ENCODE results near the gene GET4. TPM values are rescaled to one million over a fixed set of nuclear protein-coding genes. Genes with fewer than 3 reads are reported as not detected.

GET4 gene
- polyA plus RNA-seq, 1 of the 3 experiments (the other 2 are of a cell fraction), result 63.1 TPM

GRCh38 chr7:888081-889024, 12.0 kb downstream of the GET4 start:
- peaks cover 4% of the 10 kb centered on the region for H3F3A ChIP-seq (replicated peaks; ENCODE audit: insufficient read depth)
- H4K20me1 ChIP-seq (ENCODE audit: insufficient read depth), result peaks cover 58% of the 10 kb centered on the region
- WGBS (ENCODE audit: low lambda C conversion rate), result 94% methylated on average over 32 of the region's 43 CpGs
- no peaks in the 10 kb centered on the region for H3K4me1 ChIP-seq (ENCODE audit: control insufficient read depth in 1 of 2, insufficient read depth in 2 of 2, low read depth in 1 of 2, low read length in 1 of 2)
- no peak overlapping the region for H3K4me2 ChIP-seq
- peaks cover 11 to 49% of the 10 kb centered on the region in 2 experiments for H3K36me3 ChIP-seq (replicated peaks in 1 of 2; ENCODE audit: control insufficient read depth in 1 of 2, insufficient read depth in 2 of 2, low read length in 1 of 2)
- H3K4me3 ChIP-seq (ENCODE audit: low read depth in 2 of 2, low read length in 1 of 2), result no peak overlapping the region
- H3K9ac ChIP-seq, result no peak overlapping the region
- no peak overlapping the region for H3K27ac ChIP-seq (ENCODE audit: low read depth in 2 of 2, low read length in 1 of 2)
- H3K27me3 ChIP-seq (ENCODE audit: insufficient read depth), result no peaks in the 10 kb centered on the region
- TF ChIP-seq YY1 (IDR thresholded peaks at IDR 0.05; ENCODE audit: low read depth) (no peak), SIN3A (IDR thresholded peaks at IDR 0.05; ENCODE audit: borderline replicate concordance, low read depth, low read length) (no peak), TEAD4 (IDR thresholded peaks at IDR 0.05; ENCODE audit: borderline replicate concordance, insufficient read depth) (no peak), MEF2A (IDR thresholded peaks at IDR 0.05; ENCODE audit: borderline replicate concordance, low read depth) (no peak), TAF1 (IDR thresholded peaks at IDR 0.05; ENCODE audit: borderline replicate concordance, low read depth, low read length) (no peak), RAD21 (IDR thresholded peaks at IDR 0.05; ENCODE audit: low read length) (no peak), RCOR1 (IDR thresholded peaks at IDR 0.05; ENCODE audit: low read length) (no peak), EZH2phosphoT487 (IDR thresholded peaks at IDR 0.05; ENCODE audit: borderline replicate concordance, low read depth) (no peak), TCF12 (IDR thresholded peaks at IDR 0.05) (no peak), EP300 (IDR thresholded peaks at IDR 0.05; ENCODE audit: borderline replicate concordance in 1 of 2, low read depth in 1 of 2, low read length in 1 of 2) (no peak), FOXM1 (IDR thresholded peaks at IDR 0.05; ENCODE audit: low read depth) (no peak), ELF1 (IDR thresholded peaks at IDR 0.05) (no peak), RXRA (IDR thresholded peaks at IDR 0.05; ENCODE audit: borderline replicate concordance, low read depth) (no peak)
- TF ChIP-seq, protein P1, sequence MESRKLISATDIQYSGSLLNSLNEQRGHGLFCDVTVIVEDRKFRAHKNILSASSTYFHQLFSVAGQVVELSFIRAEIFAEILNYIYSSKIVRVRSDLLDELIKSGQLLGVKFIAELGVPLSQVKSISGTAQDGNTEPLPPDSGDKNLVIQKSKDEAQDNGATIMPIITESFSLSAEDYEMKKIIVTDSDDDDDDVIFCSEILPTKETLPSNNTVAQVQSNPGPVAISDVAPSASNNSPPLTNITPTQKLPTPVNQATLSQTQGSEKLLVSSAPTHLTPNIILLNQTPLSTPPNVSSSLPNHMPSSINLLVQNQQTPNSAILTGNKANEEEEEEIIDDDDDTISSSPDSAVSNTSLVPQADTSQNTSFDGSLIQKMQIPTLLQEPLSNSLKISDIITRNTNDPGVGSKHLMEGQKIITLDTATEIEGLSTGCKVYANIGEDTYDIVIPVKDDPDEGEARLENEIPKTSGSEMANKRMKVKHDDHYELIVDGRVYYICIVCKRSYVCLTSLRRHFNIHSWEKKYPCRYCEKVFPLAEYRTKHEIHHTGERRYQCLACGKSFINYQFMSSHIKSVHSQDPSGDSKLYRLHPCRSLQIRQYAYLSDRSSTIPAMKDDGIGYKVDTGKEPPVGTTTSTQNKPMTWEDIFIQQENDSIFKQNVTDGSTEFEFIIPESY (IDR thresholded peaks at IDR 0.05; ENCODE audit: borderline replicate concordance, low read depth), result no peak
- TF ChIP-seq, protein P2, sequence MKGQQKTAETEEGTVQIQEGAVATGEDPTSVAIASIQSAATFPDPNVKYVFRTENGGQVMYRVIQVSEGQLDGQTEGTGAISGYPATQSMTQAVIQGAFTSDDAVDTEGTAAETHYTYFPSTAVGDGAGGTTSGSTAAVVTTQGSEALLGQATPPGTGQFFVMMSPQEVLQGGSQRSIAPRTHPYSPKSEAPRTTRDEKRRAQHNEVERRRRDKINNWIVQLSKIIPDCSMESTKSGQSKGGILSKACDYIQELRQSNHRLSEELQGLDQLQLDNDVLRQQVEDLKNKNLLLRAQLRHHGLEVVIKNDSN (IDR thresholded peaks at IDR 0.05; ENCODE audit: borderline replicate concordance, low read depth), result no peak
- TF ChIP-seq, protein P3, sequence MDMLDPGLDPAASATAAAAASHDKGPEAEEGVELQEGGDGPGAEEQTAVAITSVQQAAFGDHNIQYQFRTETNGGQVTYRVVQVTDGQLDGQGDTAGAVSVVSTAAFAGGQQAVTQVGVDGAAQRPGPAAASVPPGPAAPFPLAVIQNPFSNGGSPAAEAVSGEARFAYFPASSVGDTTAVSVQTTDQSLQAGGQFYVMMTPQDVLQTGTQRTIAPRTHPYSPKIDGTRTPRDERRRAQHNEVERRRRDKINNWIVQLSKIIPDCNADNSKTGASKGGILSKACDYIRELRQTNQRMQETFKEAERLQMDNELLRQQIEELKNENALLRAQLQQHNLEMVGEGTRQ (IDR thresholded peaks at IDR 0.05; ENCODE audit: borderline replicate concordance, low read depth, low read length), result no peak
- H3K9me3 ChIP-seq, result no peaks in the 10 kb centered on the region
- no peak overlapping the region for H2AFZ ChIP-seq (ENCODE audit: low read depth)
- peaks cover 61% of the 10 kb centered on the region for H3K79me2 ChIP-seq (ENCODE audit: insufficient read depth)
- no peaks in the 10 kb centered on the region for H3K9me2 ChIP-seq
- DNase-seq, result no peak
- ChIA-PET CTCF (interaction anchor here (1.2 to 1.9 kb wide), 2 partner anchors 15 to 105 kb away, joined by 3 to 8 read pairs; no protein-coding TSS in a partner anchor), POLR2A (no interaction called here)
